Ishikawa (cell line): ENCODE results near the gene OR12D3.

Experiments
- CEBPB ChIP-seq: IDR thresholded peaks from 2 replicates; pipeline ENCODE4 v1.6.1; 2012
- CREB1 ChIP-seq: IDR thresholded peaks from 2 replicates; pipeline ENCODE4 v1.6.1; 2012; ENCODE audit warnings: low read depth
- EGR1 ChIP-seq: IDR thresholded peaks from 2 replicates; pipeline ENCODE4 v1.6.1; 2012
- EP300 ChIP-seq: IDR thresholded peaks from 2 replicates; pipeline ENCODE4 v1.6.1; 2012; ENCODE audit warnings: borderline replicate concordance
- FOXM1 ChIP-seq: IDR thresholded peaks from 2 replicates; pipeline ENCODE4 v1.6.1; 2012; ENCODE audit warnings: low read depth, borderline replicate concordance
- MAX ChIP-seq: IDR thresholded peaks from 2 replicates; pipeline ENCODE4 v1.6.1; 2012
- NFIC ChIP-seq: IDR thresholded peaks from 2 replicates; pipeline ENCODE4 v1.6.1; 2012
- RAD21 ChIP-seq: IDR thresholded peaks from 2 replicates; pipeline ENCODE4 v1.6.1; 2012; ENCODE audit warnings: low read depth
- REST ChIP-seq: IDR thresholded peaks from 2 replicates; pipeline ENCODE4 v1.6.1; 2012; ENCODE audit warnings: low read depth, mild to moderate bottlenecking
- TAF1 ChIP-seq: IDR thresholded peaks from 2 replicates; pipeline ENCODE4 v1.6.1; 2012; ENCODE audit warnings: low read depth, mild to moderate bottlenecking
- TCF12 ChIP-seq: IDR thresholded peaks from 2 replicates; pipeline ENCODE4 v1.6.1; 2012; ENCODE audit warnings: low read depth
- TEAD4 ChIP-seq: IDR thresholded peaks from 2 replicates; pipeline ENCODE4 v1.6.1; 2012
- USF1 ChIP-seq: IDR thresholded peaks from 2 replicates; pipeline ENCODE4 v1.6.1; 2012
- YY1 ChIP-seq: IDR thresholded peaks from 2 replicates; pipeline ENCODE4 v1.6.1; 2012; ENCODE audit warnings: low read depth
- ZBTB7A ChIP-seq: IDR thresholded peaks from 2 replicates; pipeline ENCODE4 v1.6.1; 2012; ENCODE audit warnings: low read depth

The OR12D3 gene

DNA sequence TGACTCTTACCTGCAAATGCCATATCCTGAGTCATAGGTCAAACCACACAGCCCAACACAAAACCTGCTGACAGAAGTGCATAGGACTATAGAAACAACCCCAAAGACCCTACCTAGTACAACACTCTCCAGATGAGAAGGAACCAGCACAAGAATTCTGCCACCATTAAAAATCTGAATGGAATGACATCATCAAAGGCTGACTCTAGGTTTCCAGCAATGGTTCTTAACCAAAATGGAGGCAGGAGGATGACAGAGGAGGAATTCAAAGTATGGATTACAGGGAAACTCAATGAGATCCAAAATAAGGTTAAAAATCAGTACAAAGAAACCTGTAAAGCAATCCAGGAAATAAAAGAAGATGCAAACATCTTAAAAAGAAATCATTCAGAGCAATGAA is 42.4 kb downstream of the OR12D3 start:
- TF ChIP-seq RAD21 (no peak), EP300 (no peak), EGR1 (no peak), MAX (no peak), TCF12 (no peak), TAF1 (no peak), YY1 (no peak), USF1 (no peak), REST (no peak), ZBTB7A (no peak), CEBPB (no peak), NFIC (no peak), CREB1 (no peak), FOXM1 (no peak), TEAD4 (no peak)

- TF ChIP-seq ZBTB7A = no peak
- no peak for TF ChIP-seq USF1
Observed at GRCh38 chr6:29325777-29326176, 49.3 kb downstream of the OR12D3 start.
